Measurements from ENCODE around the gene ZNF528. TPM values are rescaled to one million over a fixed set of nuclear protein-coding genes. Genes with fewer than 3 reads are reported as not detected.

ZNF528 gene
- total RNA-seq (10 to 100 TPM; 18.7 to 36.5 (median 32.4) TPM), total RNA-seq (4.2 to 68.7 (median 16.7) reads per million in 29 experiments)
- 31.1 TPM for total RNA-seq (2013)

DNA sequence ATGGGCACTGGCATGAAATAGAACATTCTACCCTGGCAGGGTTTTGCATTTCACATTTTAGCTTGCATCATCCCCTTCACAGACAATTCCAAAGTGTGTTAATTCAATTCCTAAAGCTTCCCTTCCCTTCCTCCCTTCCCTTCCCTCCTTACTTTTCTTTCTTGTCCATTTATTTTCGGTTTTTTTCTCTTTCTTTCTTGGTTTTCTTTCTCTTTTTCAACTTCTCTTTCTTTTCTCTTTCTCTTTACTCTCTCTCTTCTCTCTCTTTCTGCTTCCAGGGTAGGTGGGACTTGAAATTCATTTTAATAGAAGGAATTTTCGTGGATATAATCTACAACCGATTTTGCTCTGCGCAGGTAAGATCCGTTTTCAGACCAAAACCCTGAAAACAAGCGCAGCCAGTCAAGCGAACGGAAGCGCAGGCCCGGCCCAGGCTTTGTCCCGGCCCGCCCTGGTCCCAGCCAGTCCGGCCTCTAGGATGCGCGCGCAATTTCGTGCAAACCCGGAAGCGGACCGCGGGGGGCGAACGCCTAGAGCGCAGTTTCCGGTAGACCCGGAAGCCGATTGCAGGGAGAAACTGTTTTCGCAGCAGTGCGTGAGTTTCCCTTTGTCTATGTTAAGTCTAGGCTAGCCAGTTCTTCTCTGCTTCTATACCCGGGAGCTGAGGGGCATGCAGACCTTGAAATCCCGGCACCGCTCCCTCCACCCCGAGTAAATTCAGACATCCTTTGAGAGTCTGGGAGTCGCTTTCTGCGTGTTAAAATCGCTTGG is at the start of gene ZNF528:
Gene ZNF528 (plus strand): TSS at position 540 of the 771 bp plus-strand sequence. CDS start 4,165 bp downstream, outside the sequence.
- 3% methylated on average over 34 of the region's 36 CpGs for WGBS (ENCODE audit: insufficient coverage)
- H3K27ac ChIP-seq (ENCODE audit: low read length), result peak within 1 kb of the TSS; percentile 77
- DNase-seq (peak; percentile 83 to 97 (median 91)), ATAC-seq (replicated peaks in 1 of 4) (peak; percentile 94 to 99 (median 98))
- Mint-ChIP-seq H3K4me3 (peak within 1 kb of the TSS; percentile 88 to 93 (median 88)), H3K36me3 (peaks cover 79% of the 10 kb centered on the region), H3K27ac (peak within 1 kb of the TSS; percentile 87 to 89), H3K27me3 (no peaks in the 10 kb centered on the region), H3K4me1 (peaks cover 21 to 26% (median 22%) of the 10 kb centered on the region in 3 donors), H3K9me3 (peaks cover 14 to 50% (median 38%) of the 10 kb centered on the region in 3 donors)
- H3K9me3 ChIP-seq, result peaks cover 2% of the 10 kb centered on the region
- H3K4me3 ChIP-seq (ENCODE audit: control insufficient read depth in 1 of 2, extremely low read depth in 1 of 2, low read length in 1 of 2), result peak within 1 kb of the TSS; percentile 84 to 100
- no peaks in the 10 kb centered on the region for H3K27me3 ChIP-seq (replicated peaks in 1 of 2; ENCODE audit: control insufficient read depth in 2 of 2, extremely low read depth in 1 of 2, insufficient read depth in 2 of 2, low read length in 1 of 2)
- peaks cover 3 to 16% of the 10 kb centered on the region in 2 donors for H3K36me3 ChIP-seq (ENCODE audit: control insufficient read depth in 2 of 2, extremely low read depth in 1 of 2, insufficient read depth in 1 of 2, low read length in 1 of 2)
- peaks cover 11 to 14% of the 10 kb centered on the region in 2 experiments for H3K4me1 ChIP-seq (ENCODE audit: control insufficient read depth in 1 of 2, extremely low read depth in 1 of 2, insufficient read depth in 2 of 2, low read length in 2 of 2)
- ChIA-PET CTCF (no interaction called here), POLR2A (no interaction called here)

- no peaks in the 10 kb centered on the region for H3K4me1 ChIP-seq (ENCODE audit: control insufficient read depth in 1 of 2, extremely low read depth in 1 of 2, insufficient read depth in 2 of 2, low read length in 2 of 2)
- ChIA-PET POLR2A (no interaction called here), CTCF (no interaction called here)
- H3K36me3 ChIP-seq (ENCODE audit: control insufficient read depth in 2 of 2, extremely low read depth in 1 of 2, insufficient read depth in 1 of 2, low read length in 1 of 2), result peaks cover 0 to 6% of the 10 kb centered on the region in 2 donors
- Mint-ChIP-seq H3K4me1 (no peaks in the 10 kb centered on the region), H3K4me3 (no peak overlapping the region), H3K27ac (no peak overlapping the region), H3K27me3 (no peaks in the 10 kb centered on the region), H3K36me3 (peaks cover 65% of the 10 kb centered on the region), H3K9me3 (peaks cover 10 to 40% (median 39%) of the 10 kb centered on the region in 3 donors)
- DNase-seq (no peak), ATAC-seq (replicated peaks in 1 of 4) (no peak)
- H3K4me3 ChIP-seq (ENCODE audit: control insufficient read depth in 1 of 2, extremely low read depth in 1 of 2, low read length in 1 of 2), result peak overlapping the region in 1 of 2 donors; percentile 15
- H3K27ac ChIP-seq (ENCODE audit: low read length), result no peak overlapping the region
- H3K27me3 ChIP-seq (replicated peaks in 1 of 2; ENCODE audit: control insufficient read depth in 2 of 2, extremely low read depth in 1 of 2, insufficient read depth in 2 of 2, low read length in 1 of 2), result no peaks in the 10 kb centered on the region
- H3K9me3 ChIP-seq, result peaks cover 3% of the 10 kb centered on the region
- 87% methylated on average over 9 of the region's 9 CpGs for WGBS (ENCODE audit: insufficient coverage)
Observed at GRCh38 chr19:52351512-52351911, 46.1 kb upstream of the ZNF528 start.

DNA sequence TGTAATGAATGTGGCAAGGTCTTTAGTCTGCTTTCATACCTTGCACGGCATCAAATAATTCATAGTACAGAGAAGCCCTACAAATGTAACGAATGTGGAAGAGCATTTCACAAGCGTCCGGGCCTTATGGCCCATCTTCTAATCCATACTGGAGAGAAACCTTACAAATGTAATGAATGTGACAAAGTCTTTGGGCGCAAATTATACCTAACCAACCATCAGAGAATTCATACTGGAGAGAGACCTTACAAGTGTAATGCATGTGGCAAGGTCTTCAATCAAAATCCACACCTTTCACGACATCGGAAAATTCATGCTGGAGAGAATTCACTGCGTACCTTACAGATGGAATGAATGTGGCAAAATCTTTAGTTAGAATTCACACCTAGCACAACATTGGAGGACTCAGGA is 31.2 kb upstream of the ZNF528 start:
- H3K27ac Mint-ChIP-seq, result no peak overlapping the region
- H3K27ac ChIP-seq (ENCODE audit: low read length), result no peak overlapping the region
- H3K27me3 Mint-ChIP-seq, result no peaks in the 10 kb centered on the region
- CTCF ChIA-PET, result no interaction called here
- H3K36me3 Mint-ChIP-seq, result peaks cover 48% of the 10 kb centered on the region
- no peaks in the 10 kb centered on the region for H3K27me3 ChIP-seq (replicated peaks in 1 of 2; ENCODE audit: control insufficient read depth in 2 of 2, extremely low read depth in 1 of 2, insufficient read depth in 2 of 2, low read length in 1 of 2)
- peaks cover 20 to 43% (median 38%) of the 10 kb centered on the region in 3 donors for H3K9me3 Mint-ChIP-seq
- H3K4me3 ChIP-seq (ENCODE audit: control insufficient read depth in 1 of 2, extremely low read depth in 1 of 2, low read length in 1 of 2), result no peak overlapping the region
- POLR2A ChIA-PET, result no interaction called here
- WGBS (ENCODE audit: insufficient coverage), result 100% methylated on average over 3 of the region's 8 CpGs
- peaks cover 13 to 15% (median 14%) of the 10 kb centered on the region in 3 donors for H3K4me1 Mint-ChIP-seq
- H3K9me3 ChIP-seq, result peaks cover 15% of the 10 kb centered on the region
- no peak for DNase-seq
- H3K36me3 ChIP-seq (ENCODE audit: control insufficient read depth in 2 of 2, extremely low read depth in 1 of 2, insufficient read depth in 1 of 2, low read length in 1 of 2), result no peaks in the 10 kb centered on the region
- no peak for ATAC-seq (replicated peaks in 1 of 4)
- no peak overlapping the region for H3K4me3 Mint-ChIP-seq
- peaks cover 2 to 17% of the 10 kb centered on the region in 2 experiments for H3K4me1 ChIP-seq (ENCODE audit: control insufficient read depth in 1 of 2, extremely low read depth in 1 of 2, insufficient read depth in 2 of 2, low read length in 2 of 2)

DNA sequence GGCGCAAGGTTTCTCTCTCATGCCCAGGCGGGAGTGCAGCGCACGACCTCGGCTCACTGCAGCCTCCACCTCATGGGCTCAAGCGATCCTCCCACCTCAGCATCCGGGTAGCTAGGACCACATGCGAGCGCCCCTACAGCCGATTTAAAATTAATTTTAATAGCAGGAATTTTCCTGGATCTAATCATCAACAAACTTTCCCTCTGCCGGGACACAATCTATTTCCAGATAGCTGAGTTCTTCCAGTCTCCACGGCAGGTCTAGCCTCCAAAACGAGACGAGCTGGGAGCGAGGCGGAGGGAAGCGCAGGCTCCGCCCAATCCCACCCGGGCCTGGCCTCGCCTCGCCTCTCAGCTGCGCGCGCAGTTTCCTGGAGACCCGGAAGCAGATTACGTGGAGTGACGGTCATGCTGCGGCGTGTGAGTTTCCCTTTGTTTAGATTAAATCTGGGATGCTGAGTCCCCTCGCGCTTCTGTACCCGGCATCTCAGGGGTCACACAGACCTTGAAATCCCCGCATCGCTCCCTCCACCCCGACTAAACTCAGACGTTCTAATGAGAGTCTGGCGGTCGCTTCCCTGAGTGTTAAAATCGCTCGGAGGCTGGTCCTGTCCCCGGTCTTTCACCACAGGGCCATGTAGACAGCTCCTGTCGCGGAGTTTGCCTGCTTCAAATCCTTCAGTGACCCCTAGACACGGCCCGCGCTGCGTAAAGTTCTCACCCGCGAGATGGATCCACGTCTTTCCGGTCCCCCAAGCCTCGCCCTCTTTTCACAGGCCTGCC is 27.9 kb upstream of the ZNF528 start, which contains the start of gene ZNF880:
Gene ZNF880 (plus strand): TSS at position 365 of the 782 bp plus-strand sequence. CDS start 43 bp downstream, at position 408.
- ChIA-PET POLR2A (interaction anchor here in 1 of 2 donors (0.7 kb wide), 1 partner anchor 567 kb away, joined by 13 read pairs; no protein-coding TSS in a partner anchor), CTCF (interaction anchor here in 1 of 2 donors (0.7 kb wide), 2 partner anchors 44 to 1608 kb away, joined by 3 read pairs; no protein-coding TSS in a partner anchor)
- peaks cover 2 to 17% of the 10 kb centered on the region in 2 experiments for H3K4me1 ChIP-seq (ENCODE audit: control insufficient read depth in 1 of 2, extremely low read depth in 1 of 2, insufficient read depth in 2 of 2, low read length in 2 of 2)
- Mint-ChIP-seq H3K27ac (peak within 1 kb of the TSS; percentile 94 to 95), H3K4me3 (peak within 1 kb of the TSS; percentile 91 to 93 (median 93)), H3K36me3 (peaks cover 58% of the 10 kb centered on the region), H3K4me1 (peaks cover 13 to 17% (median 14%) of the 10 kb centered on the region in 3 donors), H3K27me3 (no peaks in the 10 kb centered on the region), H3K9me3 (peaks cover 11 to 46% (median 43%) of the 10 kb centered on the region in 3 donors)
- DNase-seq (peak; percentile 75 to 94 (median 89)), ATAC-seq (replicated peaks in 1 of 4) (peak; percentile 97 to 100 (median 98))
- 8% methylated on average over 37 of the region's 52 CpGs for WGBS (ENCODE audit: insufficient coverage)
- peaks cover 3% of the 10 kb centered on the region for H3K9me3 ChIP-seq
- no peaks in the 10 kb centered on the region for H3K27me3 ChIP-seq (replicated peaks in 1 of 2; ENCODE audit: control insufficient read depth in 2 of 2, extremely low read depth in 1 of 2, insufficient read depth in 2 of 2, low read length in 1 of 2)
- H3K36me3 ChIP-seq (ENCODE audit: control insufficient read depth in 2 of 2, extremely low read depth in 1 of 2, insufficient read depth in 1 of 2, low read length in 1 of 2), result peaks cover 15% of the 10 kb centered on the region in 2 donors
- peak within 1 kb of the TSS; percentile 100 for H3K27ac ChIP-seq (ENCODE audit: low read length)
- peak within 1 kb of the TSS; percentile 83 to 96 for H3K4me3 ChIP-seq (ENCODE audit: control insufficient read depth in 1 of 2, extremely low read depth in 1 of 2, low read length in 1 of 2)

GRCh38 chr19:52370341-52370710 is 27.3 kb upstream of the ZNF528 start:
- peaks cover 2 to 17% of the 10 kb centered on the region in 2 experiments for H3K4me1 ChIP-seq (ENCODE audit: control insufficient read depth in 1 of 2, extremely low read depth in 1 of 2, insufficient read depth in 2 of 2, low read length in 2 of 2)
- H3K36me3 ChIP-seq (ENCODE audit: control insufficient read depth in 2 of 2, extremely low read depth in 1 of 2, insufficient read depth in 1 of 2, low read length in 1 of 2), result peaks cover 16 to 17% of the 10 kb centered on the region in 2 donors
- DNase-seq (no peak), ATAC-seq (replicated peaks in 1 of 4) (no peak)
- H3K27me3 ChIP-seq (replicated peaks in 1 of 2; ENCODE audit: control insufficient read depth in 2 of 2, extremely low read depth in 1 of 2, insufficient read depth in 2 of 2, low read length in 1 of 2), result no peaks in the 10 kb centered on the region
- peak overlapping the region; percentile 91 to 93 (median 93) for H3K4me3 Mint-ChIP-seq
- peak overlapping the region; percentile 83 to 96 for H3K4me3 ChIP-seq (ENCODE audit: control insufficient read depth in 1 of 2, extremely low read depth in 1 of 2, low read length in 1 of 2)
- H3K9me3 Mint-ChIP-seq, result peaks cover 10 to 47% (median 45%) of the 10 kb centered on the region in 3 donors
- peak overlapping the region; percentile 100 for H3K27ac ChIP-seq (ENCODE audit: low read length)
- ChIA-PET CTCF (no interaction called here), POLR2A (no interaction called here)
- peaks cover 13 to 17% (median 14%) of the 10 kb centered on the region in 3 donors for H3K4me1 Mint-ChIP-seq
- peaks cover 62% of the 10 kb centered on the region for H3K36me3 Mint-ChIP-seq
- H3K27me3 Mint-ChIP-seq, result no peaks in the 10 kb centered on the region
- peaks cover 3% of the 10 kb centered on the region for H3K9me3 ChIP-seq
- 100% methylated on average over 2 of the region's 7 CpGs for WGBS (ENCODE audit: insufficient coverage)
- peak overlapping the region; percentile 94 to 95 for H3K27ac Mint-ChIP-seq

DNA sequence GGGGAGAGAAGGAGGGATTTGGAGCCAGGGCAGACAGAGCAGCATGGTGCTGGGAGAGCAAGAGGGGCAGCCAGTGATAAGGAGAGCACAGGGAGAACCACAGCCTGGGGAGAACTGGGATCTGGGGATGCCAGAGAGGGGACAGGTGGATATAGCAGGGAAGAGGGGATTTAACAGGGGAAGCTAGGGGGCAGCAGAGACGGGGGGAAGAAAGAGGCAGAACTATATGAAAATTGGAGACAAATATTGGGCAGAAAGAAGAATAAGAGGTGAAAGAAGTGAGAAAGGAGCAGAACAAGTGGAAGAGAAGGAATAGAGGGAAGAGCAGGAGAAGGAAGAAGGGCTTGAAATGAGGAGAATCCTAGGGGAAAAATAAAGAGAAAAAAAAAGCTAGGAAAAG is 6.5 kb upstream of the ZNF528 start:
- H3K27ac Mint-ChIP-seq, result no peak overlapping the region
- peaks cover 20 to 58% (median 31%) of the 10 kb centered on the region in 3 donors for H3K9me3 Mint-ChIP-seq
- H3K4me3 ChIP-seq (ENCODE audit: control insufficient read depth in 1 of 2, extremely low read depth in 1 of 2, low read length in 1 of 2), result no peak overlapping the region
- ChIA-PET POLR2A (no interaction called here), CTCF (no interaction called here)
- H3K36me3 ChIP-seq (ENCODE audit: control insufficient read depth in 2 of 2, extremely low read depth in 1 of 2, insufficient read depth in 1 of 2, low read length in 1 of 2), result peaks cover 0 to 5% of the 10 kb centered on the region in 2 donors
- H3K27me3 Mint-ChIP-seq, result no peaks in the 10 kb centered on the region
- ATAC-seq (replicated peaks in 1 of 4) (no peak), DNase-seq (no peak)
- H3K4me3 Mint-ChIP-seq, result no peak overlapping the region
- no peaks in the 10 kb centered on the region for H3K27me3 ChIP-seq (replicated peaks in 1 of 2; ENCODE audit: control insufficient read depth in 2 of 2, extremely low read depth in 1 of 2, insufficient read depth in 2 of 2, low read length in 1 of 2)
- 75% methylated on average over 1 of the region's 1 CpG for WGBS (ENCODE audit: insufficient coverage)
- no peaks in the 10 kb centered on the region for H3K4me1 ChIP-seq (ENCODE audit: control insufficient read depth in 1 of 2, extremely low read depth in 1 of 2, insufficient read depth in 2 of 2, low read length in 2 of 2)
- peaks cover 48% of the 10 kb centered on the region for H3K36me3 Mint-ChIP-seq
- H3K4me1 Mint-ChIP-seq, result no peaks in the 10 kb centered on the region
- H3K9me3 ChIP-seq, result peaks cover 2% of the 10 kb centered on the region
- H3K27ac ChIP-seq (ENCODE audit: low read length), result no peak overlapping the region

All from T-cell (primary cell).